Measurements from ENCODE around the gene IFI27L1.

IFI27L1 gene

DNA sequence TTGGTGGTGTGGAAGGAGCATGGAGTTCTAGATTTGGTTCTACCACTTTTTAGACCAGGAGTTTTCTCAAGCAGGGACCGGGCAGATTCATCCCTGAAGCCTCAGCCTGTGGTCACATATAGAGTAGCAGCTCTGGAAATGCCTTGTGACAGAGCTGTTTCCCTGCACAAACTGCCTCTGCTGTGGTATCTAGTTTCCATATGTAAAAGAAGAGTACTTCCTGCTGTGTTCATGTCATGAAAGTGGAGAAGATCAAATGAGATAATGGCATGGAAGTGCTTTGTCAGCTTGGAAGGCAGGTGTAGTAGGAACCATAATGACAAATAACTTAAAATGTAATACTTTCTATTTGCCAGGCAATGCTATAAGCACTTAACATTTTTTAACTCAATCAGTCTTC lies 28.9 kb upstream of the IFI27L1 start:
- H4K91ac ChIP-seq (ENCODE audit: low read depth, low read length, poor library complexity), result no peak overlapping the region
- H3K14ac ChIP-seq (ENCODE audit: low read length), result no peak overlapping the region
- no CpG with 5 or more reads among the region's 1 CpG for WGBS, 2 donors (ENCODE audit: extremely low coverage in 2 of 2, insufficient read length in 2 of 2, insufficient replicate concordance in 1 of 2)
- H2BK15ac ChIP-seq (ENCODE audit: low read length), result no peak overlapping the region
- no peak overlapping the region for H4K8ac ChIP-seq (ENCODE audit: low read depth, low read length)
- no peak overlapping the region for H2BK5ac ChIP-seq (ENCODE audit: low read length)
- no peak overlapping the region for H3K4ac ChIP-seq (ENCODE audit: low read length)
- H3K4me1 ChIP-seq (ENCODE audit: control insufficient read depth in 2 of 2, insufficient read depth in 1 of 2, low read depth in 1 of 2, low read length in 2 of 2), result no peaks in the 10 kb centered on the region
- no peak overlapping the region for H3K4me2 ChIP-seq (ENCODE audit: insufficient read depth, low read length, poor library complexity, severe bottlenecking)
- no peak overlapping the region for H3K23ac ChIP-seq (ENCODE audit: low read depth, low read length, poor library complexity)
- H2BK12ac ChIP-seq (ENCODE audit: low read length), result no peak overlapping the region
- H2AFZ ChIP-seq (ENCODE audit: low read length), result no peak overlapping the region
- peaks cover 2% of the 10 kb centered on the region for H3K79me1 ChIP-seq (ENCODE audit: low read depth, low read length)
- no peak overlapping the region for H2AK5ac ChIP-seq (ENCODE audit: low read depth, low read length)
- no peaks in the 10 kb centered on the region for H3K27me3 ChIP-seq (ENCODE audit: control insufficient read depth in 3 of 3, insufficient read depth in 3 of 3, low read depth in 1 of 3, low read length in 3 of 3)
- peaks cover 47 to 98% of the 10 kb centered on the region in 2 donors for H3K36me3 ChIP-seq (replicated peaks in 1 of 2; ENCODE audit: control insufficient read depth in 2 of 2, insufficient read depth in 2 of 2, low read length in 2 of 2)
- no peak overlapping the region for H2BK120ac ChIP-seq (ENCODE audit: low read depth, low read length)
- no peak overlapping the region for H3K4me3 ChIP-seq (ENCODE audit: low read length in 2 of 2)
- no peak overlapping the region for H3K18ac ChIP-seq (ENCODE audit: low read length)
- H3K9me3 ChIP-seq (replicated peaks in 1 of 2; ENCODE audit: control insufficient read depth in 2 of 2, insufficient read depth in 1 of 2, low read depth in 1 of 2, low read length in 2 of 2), result no peaks in the 10 kb centered on the region
- no peak overlapping the region for H3K27ac ChIP-seq (replicated peaks; ENCODE audit: low read length)
- no peak overlapping the region for H3K9ac ChIP-seq (ENCODE audit: low read depth, low read length, poor library complexity)
- DNase-seq (ENCODE audit: low spot score), result no peak

DNA sequence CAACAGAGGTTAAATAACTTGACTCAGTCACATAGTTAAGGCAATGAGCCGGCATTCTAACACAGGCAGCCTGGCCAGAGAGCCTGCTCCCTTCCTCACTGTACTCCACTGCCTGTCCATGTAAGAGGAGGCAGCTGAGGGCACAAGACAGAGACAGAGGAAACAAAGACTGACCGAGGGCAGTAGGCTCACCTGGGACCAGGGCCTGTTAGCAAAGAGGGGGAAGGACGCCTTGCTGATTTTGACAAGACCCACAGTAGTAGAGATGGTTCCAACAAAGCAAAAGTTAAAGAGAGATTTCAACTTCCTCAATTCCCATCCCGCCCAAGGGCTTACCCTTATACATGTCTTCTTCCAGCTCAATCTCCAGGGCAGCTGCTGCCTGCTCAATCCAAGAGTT lies 28.4 kb upstream of the IFI27L1 start:
- Histone ChIP-seq H3K4me3 (ENCODE audit: low read length in 2 of 2) (no peak overlapping the region), H3K14ac (ENCODE audit: low read length) (no peak overlapping the region), H3K4me1 (ENCODE audit: control insufficient read depth in 2 of 2, insufficient read depth in 1 of 2, low read depth in 1 of 2, low read length in 2 of 2) (no peaks in the 10 kb centered on the region), H3K23ac (ENCODE audit: low read depth, low read length, poor library complexity) (no peak overlapping the region), H2AK5ac (ENCODE audit: low read depth, low read length) (no peak overlapping the region), H2AFZ (ENCODE audit: low read length) (no peak overlapping the region), H3K9me3 (replicated peaks in 1 of 2; ENCODE audit: control insufficient read depth in 2 of 2, insufficient read depth in 1 of 2, low read depth in 1 of 2, low read length in 2 of 2) (no peaks in the 10 kb centered on the region), H3K9ac (ENCODE audit: low read depth, low read length, poor library complexity) (no peak overlapping the region), H2BK15ac (ENCODE audit: low read length) (no peak overlapping the region), H3K4ac (ENCODE audit: low read length) (no peak overlapping the region), H3K79me1 (ENCODE audit: low read depth, low read length) (peaks cover 2% of the 10 kb centered on the region), H2BK5ac (ENCODE audit: low read length) (no peak overlapping the region), H3K4me2 (ENCODE audit: insufficient read depth, low read length, poor library complexity, severe bottlenecking) (no peak overlapping the region), H3K27me3 (ENCODE audit: control insufficient read depth in 3 of 3, insufficient read depth in 3 of 3, low read depth in 1 of 3, low read length in 3 of 3) (no peaks in the 10 kb centered on the region), H4K91ac (ENCODE audit: low read depth, low read length, poor library complexity) (no peak overlapping the region), H3K36me3 (replicated peaks in 1 of 2; ENCODE audit: control insufficient read depth in 2 of 2, insufficient read depth in 2 of 2, low read length in 2 of 2) (peaks cover 44 to 98% of the 10 kb centered on the region in 2 donors), H2BK12ac (ENCODE audit: low read length) (no peak overlapping the region), H3K18ac (ENCODE audit: low read length) (no peak overlapping the region), H2BK120ac (ENCODE audit: low read depth, low read length) (no peak overlapping the region), H3K27ac (replicated peaks; ENCODE audit: low read length) (no peak overlapping the region), H4K8ac (ENCODE audit: low read depth, low read length) (no peak overlapping the region)
- no peak for DNase-seq (ENCODE audit: low spot score)
- no CpG with 5 or more reads among the region's 4 CpGs for WGBS, 2 donors (ENCODE audit: extremely low coverage in 2 of 2, insufficient read length in 2 of 2, insufficient replicate concordance in 1 of 2)

DNA sequence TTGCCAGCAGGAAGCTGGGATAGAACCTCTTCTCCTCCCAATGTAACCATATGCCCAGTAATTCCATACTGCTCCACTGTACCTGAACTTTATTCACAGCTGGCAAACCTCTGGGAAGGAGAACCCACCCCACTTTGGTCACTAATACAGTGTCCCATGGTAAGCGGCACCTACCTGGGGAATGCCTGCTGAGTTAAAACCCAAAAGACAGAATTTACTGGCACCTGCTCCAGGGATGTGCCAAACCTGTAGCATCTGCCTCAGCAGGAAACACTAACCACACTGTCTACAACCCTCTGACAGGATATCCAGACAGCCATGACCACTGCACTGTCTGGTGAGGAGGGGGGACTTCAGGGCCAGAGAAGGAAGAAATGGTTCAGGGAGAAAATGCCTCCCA lies 26.7 kb upstream of the IFI27L1 start:
- H3K27me3 ChIP-seq (ENCODE audit: control insufficient read depth in 3 of 3, insufficient read depth in 3 of 3, low read depth in 1 of 3, low read length in 3 of 3), result no peaks in the 10 kb centered on the region

DNA sequence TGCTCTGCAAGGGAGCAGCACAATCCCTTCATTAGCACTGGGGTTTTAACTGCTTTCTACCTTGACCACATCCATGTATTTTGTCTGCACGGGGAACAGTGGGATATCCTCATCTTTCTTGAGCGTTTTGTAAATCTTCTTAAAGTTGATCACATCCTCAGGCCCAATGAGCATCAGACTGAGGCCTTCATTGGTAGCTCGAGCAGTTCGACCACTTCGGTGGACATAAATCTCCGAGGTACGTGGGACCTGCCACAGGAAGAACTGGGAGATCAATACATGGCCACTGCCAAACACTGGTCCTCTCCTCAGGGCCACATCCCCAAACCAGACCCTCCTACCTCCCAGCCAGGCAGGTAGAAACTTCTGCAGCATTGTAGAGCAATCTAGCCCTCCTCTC lies 26.2 kb upstream of the IFI27L1 start:
- Histone ChIP-seq H3K4ac (ENCODE audit: low read length) (no peak overlapping the region), H3K23ac (ENCODE audit: low read depth, low read length, poor library complexity) (no peak overlapping the region), H2BK120ac (ENCODE audit: low read depth, low read length) (no peak overlapping the region), H3K18ac (ENCODE audit: low read length) (no peak overlapping the region), H3K36me3 (replicated peaks in 1 of 2; ENCODE audit: control insufficient read depth in 2 of 2, insufficient read depth in 2 of 2, low read length in 2 of 2) (peaks cover 48 to 98% of the 10 kb centered on the region in 2 donors), H4K8ac (ENCODE audit: low read depth, low read length) (no peak overlapping the region), H2BK15ac (ENCODE audit: low read length) (no peak overlapping the region), H4K91ac (ENCODE audit: low read depth, low read length, poor library complexity) (no peak overlapping the region), H3K14ac (ENCODE audit: low read length) (no peak overlapping the region), H3K4me3 (ENCODE audit: low read length in 2 of 2) (no peak overlapping the region), H2AK5ac (ENCODE audit: low read depth, low read length) (no peak overlapping the region), H2AFZ (ENCODE audit: low read length) (no peak overlapping the region), H3K27ac (replicated peaks; ENCODE audit: low read length) (no peak overlapping the region), H3K9me3 (replicated peaks in 1 of 2; ENCODE audit: control insufficient read depth in 2 of 2, insufficient read depth in 1 of 2, low read depth in 1 of 2, low read length in 2 of 2) (no peaks in the 10 kb centered on the region), H3K4me1 (ENCODE audit: control insufficient read depth in 2 of 2, insufficient read depth in 1 of 2, low read depth in 1 of 2, low read length in 2 of 2) (no peaks in the 10 kb centered on the region), H2BK5ac (ENCODE audit: low read length) (no peak overlapping the region), H3K4me2 (ENCODE audit: insufficient read depth, low read length, poor library complexity, severe bottlenecking) (no peak overlapping the region), H3K79me1 (ENCODE audit: low read depth, low read length) (peaks cover 2% of the 10 kb centered on the region), H2BK12ac (ENCODE audit: low read length) (no peak overlapping the region), H3K9ac (ENCODE audit: low read depth, low read length, poor library complexity) (no peak overlapping the region), H3K27me3 (ENCODE audit: control insufficient read depth in 3 of 3, insufficient read depth in 3 of 3, low read depth in 1 of 3, low read length in 3 of 3) (no peaks in the 10 kb centered on the region)
- no peak for DNase-seq (ENCODE audit: low spot score)
- no CpG with 5 or more reads among the region's 7 CpGs for WGBS, 2 donors (ENCODE audit: extremely low coverage in 2 of 2, insufficient read length in 2 of 2, insufficient replicate concordance in 1 of 2)

More for the DNA sequence above, 26.7 kb upstream of the IFI27L1 start:
- Histone ChIP-seq H2AFZ (ENCODE audit: low read length) (no peak overlapping the region), H3K23ac (ENCODE audit: low read depth, low read length, poor library complexity) (no peak overlapping the region), H3K36me3 (replicated peaks in 1 of 2; ENCODE audit: control insufficient read depth in 2 of 2, insufficient read depth in 2 of 2, low read length in 2 of 2) (peaks cover 48 to 98% of the 10 kb centered on the region in 2 donors), H3K4me3 (ENCODE audit: low read length in 2 of 2) (no peak overlapping the region), H3K18ac (ENCODE audit: low read length) (no peak overlapping the region), H4K8ac (ENCODE audit: low read depth, low read length) (no peak overlapping the region), H3K14ac (ENCODE audit: low read length) (no peak overlapping the region), H4K91ac (ENCODE audit: low read depth, low read length, poor library complexity) (no peak overlapping the region), H3K79me1 (ENCODE audit: low read depth, low read length) (peaks cover 2% of the 10 kb centered on the region), H2BK5ac (ENCODE audit: low read length) (no peak overlapping the region), H3K4me2 (ENCODE audit: insufficient read depth, low read length, poor library complexity, severe bottlenecking) (no peak overlapping the region), H3K27ac (replicated peaks; ENCODE audit: low read length) (no peak overlapping the region), H2AK5ac (ENCODE audit: low read depth, low read length) (no peak overlapping the region), H3K4ac (ENCODE audit: low read length) (no peak overlapping the region), H3K4me1 (ENCODE audit: control insufficient read depth in 2 of 2, insufficient read depth in 1 of 2, low read depth in 1 of 2, low read length in 2 of 2) (no peaks in the 10 kb centered on the region), H3K9me3 (replicated peaks in 1 of 2; ENCODE audit: control insufficient read depth in 2 of 2, insufficient read depth in 1 of 2, low read depth in 1 of 2, low read length in 2 of 2) (no peaks in the 10 kb centered on the region), H2BK120ac (ENCODE audit: low read depth, low read length) (no peak overlapping the region), H2BK12ac (ENCODE audit: low read length) (no peak overlapping the region), H3K9ac (ENCODE audit: low read depth, low read length, poor library complexity) (no peak overlapping the region), H2BK15ac (ENCODE audit: low read length) (no peak overlapping the region)
- DNase-seq (ENCODE audit: low spot score), result no peak
- no CpG with 5 or more reads among the region's 1 CpG for WGBS, 2 donors (ENCODE audit: extremely low coverage in 2 of 2, insufficient read length in 2 of 2, insufficient replicate concordance in 1 of 2)

Measured in neuronal stem cell (in vitro differentiated cells).